OCI-LY3 (cell line): Measurements from ENCODE around the gene ZBTB7C.

Experiments used
- H2AFZ ChIP-seq: fragments of 200-600, 300-600 bp; shearing (Covaris generic); 2 replicates; pipeline ENCODE4 v1.6.0; 2014; ENCODE audit warnings: antibody characterized with exemption, low read depth, low read length
- H3K27ac ChIP-seq: fragments of 200-600, 300-600 bp; sonication (generic); 2 replicates; pipeline ENCODE4 v1.5.1; 2014; ENCODE audit warnings: mild to moderate bottlenecking, low read length, moderate library complexity, mixed read lengths
- H3K27me3 ChIP-seq: fragments of 200-600, 300-600 bp; sonication (generic); 2 replicates; pipeline ENCODE4 v1.6.1; 2014; ENCODE audit warnings: low read depth, low read length, mixed read lengths
- H3K36me3 ChIP-seq: fragments of 200-600, 300-600 bp; sonication (generic); replicated peaks from 2 replicates; pipeline ENCODE3; 2014; ENCODE audit warnings: low read depth, low read length, mixed read lengths
- H3K4me1 ChIP-seq: fragments of 300-600, 200-600 bp; sonication (generic); 2 replicates; pipeline ENCODE4 v1.6.1; 2014; ENCODE audit warnings: low read length, mixed read lengths
- H3K4me2 ChIP-seq: fragments of 200-600, 300-600 bp; sonication (generic); 2 replicates; pipeline ENCODE4 v1.6.1; 2014; ENCODE audit warnings: low read length, mixed read lengths
- H3K4me3 ChIP-seq: fragments of 300-600, 200-600 bp; sonication (generic); 2 replicates; pipeline ENCODE4 v1.5.1; 2014; ENCODE audit warnings: antibody characterized with exemption, mild to moderate bottlenecking, low read length, moderate library complexity
- H3K79me2 ChIP-seq: fragments of 300-600, 200-600 bp; shearing (Covaris generic); 2 replicates; pipeline ENCODE4 v1.6.1; 2014; ENCODE audit warnings: mild to moderate bottlenecking, low read length, mixed read lengths
- H3K9ac ChIP-seq: fragments of 300-600, 200-600 bp; shearing (Covaris generic); 2 replicates; pipeline ENCODE4 v1.6.0; 2014; ENCODE audit warnings: mild to moderate bottlenecking, low read length, moderate library complexity
- H3K9me3 ChIP-seq: fragments of 200-600, 300-600 bp; shearing (Covaris generic); 2 replicates; pipeline ENCODE4 v1.6.1; 2014; ENCODE audit warnings: low read length, mixed read lengths; ENCODE audit not compliant: insufficient read depth
- H4K20me1 ChIP-seq: fragments of 200-600, 300-600 bp; sonication (generic); 2 replicates; pipeline ENCODE4 v1.6.1; 2016; ENCODE audit warnings: low read length, mixed read lengths; ENCODE audit not compliant: insufficient read depth
- CTCF ChIP-seq: fragments of 200-600, 300-600 bp; sonication (generic); IDR thresholded peaks from 2 replicates; pipeline ENCODE4 v1.5.1; 2014; ENCODE audit warnings: antibody characterized with exemption, low read length, low read depth
- EZH2phosphoT487 ChIP-seq: fragments of 200-600 bp; shearing (Covaris generic); IDR thresholded peaks from 2 replicates; pipeline ENCODE4 v1.6.1; 2018; ENCODE audit warnings: antibody characterized with exemption, mixed run types, low read depth

ZBTB7C gene

DNA sequence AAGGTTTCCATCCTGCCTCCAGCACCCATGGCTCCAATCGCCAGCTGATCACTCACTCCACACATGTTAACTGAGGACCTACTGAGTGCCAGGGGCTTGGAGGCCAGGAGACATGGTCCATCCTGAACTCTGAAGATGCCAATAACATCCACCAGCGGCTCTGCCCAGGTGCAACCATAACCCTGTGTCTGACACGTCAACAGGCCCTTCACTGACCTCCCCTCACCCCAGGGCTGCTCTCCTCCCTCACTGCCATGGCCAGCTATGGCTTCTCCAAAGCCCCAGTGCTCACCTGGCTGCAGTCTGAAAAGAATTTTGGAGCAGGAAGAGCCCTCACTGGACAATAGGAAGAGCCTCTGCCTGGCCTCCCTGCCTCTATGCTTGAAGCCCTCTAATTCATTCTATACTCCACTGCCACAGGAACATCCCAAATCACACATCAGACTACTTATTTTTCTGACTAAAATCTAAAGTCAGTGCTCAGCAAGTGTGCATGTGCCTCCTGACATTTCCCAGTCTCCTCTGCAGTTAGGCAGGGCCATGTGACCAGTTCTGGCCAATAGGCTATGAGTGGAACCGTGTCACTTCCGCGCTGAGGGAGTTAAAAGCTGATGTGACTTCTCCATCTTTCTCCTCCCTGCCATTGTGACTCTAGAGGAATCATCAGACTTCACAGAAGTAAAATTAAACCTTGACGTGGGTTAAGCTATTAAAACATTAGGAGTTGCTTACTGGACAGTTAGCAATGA lies 37.2 kb downstream of the ZBTB7C start:
- Histone ChIP-seq H2AFZ (no peak overlapping the region; the same call in 1 of the 2 replicates), H3K27me3 (0 out of 2 replicates have a peak, but pooled peaks cover 6% of the 10 kb centered on the region), H3K27ac (no peak overlapping the region), H3K9ac (no peak overlapping the region), H3K4me3 (no peak overlapping the region), H3K4me1 (peaks cover 27% of the 10 kb centered on the region), H3K9me3 (no peaks in the 10 kb centered on the region), H3K4me2 (no peak overlapping the region), H3K79me2 (no peaks in the 10 kb centered on the region), H4K20me1 (no peaks in the 10 kb centered on the region), H3K36me3 (no peaks in the 10 kb centered on the region)
- TF ChIP-seq CTCF, result no peak
- TF ChIP-seq EZH2phosphoT487, result no peak

DNA sequence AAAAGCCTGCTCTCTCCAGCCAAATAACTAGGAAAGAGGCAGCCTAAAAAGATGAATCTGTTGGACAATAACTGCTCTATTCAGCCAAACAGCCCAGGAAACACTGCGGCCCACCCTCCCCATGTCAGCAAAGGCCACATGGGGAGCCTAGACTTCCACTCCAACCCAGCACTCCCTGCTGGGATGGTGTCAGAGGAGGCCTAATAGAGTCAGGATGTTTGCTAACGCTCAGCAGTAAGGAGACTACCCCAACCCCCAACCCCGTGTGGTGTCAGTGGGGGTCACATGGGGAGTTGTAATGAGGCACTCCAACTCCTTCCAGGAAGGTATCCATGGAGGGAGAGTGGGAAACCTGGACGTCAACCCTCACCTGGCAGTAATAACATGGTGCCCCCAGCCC lies 41.6 kb downstream of the ZBTB7C start:
- no peak overlapping the region for H3K9ac ChIP-seq
- H3K27me3 ChIP-seq, result no peaks in the 10 kb centered on the region
- no peaks in the 10 kb centered on the region for H4K20me1 ChIP-seq
- TF ChIP-seq CTCF (no peak), EZH2phosphoT487 (no peak)
- H3K36me3 ChIP-seq, result no peaks in the 10 kb centered on the region
- no peak overlapping the region for H2AFZ ChIP-seq
- H3K4me3 ChIP-seq, result no peak overlapping the region
- peaks cover 27% of the 10 kb centered on the region for H3K4me1 ChIP-seq
- H3K9me3 ChIP-seq, result peaks cover 9% of the 10 kb centered on the region; the same call in 1 of the 2 replicates
- no peaks in the 10 kb centered on the region for H3K79me2 ChIP-seq
- no peak overlapping the region for H3K27ac ChIP-seq
- peak overlapping the region; percentile 32; the same call in 1 of the 2 replicates for H3K4me2 ChIP-seq

DNA sequence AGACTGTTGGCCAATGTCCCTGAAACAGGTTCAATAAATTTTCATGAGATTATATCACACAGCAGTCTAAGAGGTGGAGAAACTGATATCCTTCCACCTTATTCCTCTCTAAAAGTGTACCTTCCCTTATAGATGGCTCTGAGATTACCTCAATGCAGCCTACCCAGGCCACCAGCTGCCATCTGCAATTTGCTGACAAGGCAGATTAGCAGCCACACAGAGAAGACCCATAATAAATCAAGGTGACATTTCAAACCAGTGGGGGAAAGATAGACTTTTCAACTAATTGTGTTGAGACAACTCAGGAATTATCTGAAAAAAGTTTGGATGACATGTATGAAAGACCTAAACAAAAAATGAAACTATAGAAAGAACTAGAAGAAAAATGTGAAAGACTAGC lies 43.2 kb downstream of the ZBTB7C start:
- Histone ChIP-seq H4K20me1 (no peaks in the 10 kb centered on the region), H3K4me3 (no peak overlapping the region), H3K9ac (no peak overlapping the region), H3K27me3 (no peaks in the 10 kb centered on the region), H2AFZ (no peak overlapping the region), H3K9me3 (peaks cover 9% of the 10 kb centered on the region; the same call in 1 of the 2 replicates), H3K27ac (no peak overlapping the region), H3K36me3 (no peaks in the 10 kb centered on the region), H3K79me2 (no peaks in the 10 kb centered on the region), H3K4me1 (peaks cover 21% of the 10 kb centered on the region), H3K4me2 (no peak overlapping the region)
- no peak for TF ChIP-seq EZH2phosphoT487
- no peak for TF ChIP-seq CTCF

- Histone ChIP-seq H2AFZ (no peak overlapping the region), H3K4me2 (no peak overlapping the region), H3K4me1 (peaks cover 16% of the 10 kb centered on the region), H4K20me1 (no peaks in the 10 kb centered on the region), H3K79me2 (no peaks in the 10 kb centered on the region), H3K27ac (no peak overlapping the region), H3K9ac (no peak overlapping the region), H3K27me3 (no peaks in the 10 kb centered on the region), H3K36me3 (no peaks in the 10 kb centered on the region), H3K4me3 (no peak overlapping the region), H3K9me3 (peaks cover 9% of the 10 kb centered on the region; the same call in 1 of the 2 replicates)
- TF ChIP-seq EZH2phosphoT487, result no peak
- no peak for TF ChIP-seq CTCF
Observed at GRCh38 chr18:48364146-48364545, 45.0 kb downstream of the ZBTB7C start.
